Glutamatergic neuron (in vitro differentiated cells): ENCODE measurements around the gene ITGA8. TPM values are rescaled to one million over a fixed set of nuclear protein-coding genes. Genes with fewer than 3 reads are reported as not detected.

Experiments used
- DNase-seq: peaks from one replicate; pipeline ENCODE4 v3.0.0; 2022
- H3K27ac Mint-ChIP-seq: one replicate; pipeline ENCODE4 v1.8.0; 2020; ENCODE audit warnings: mild to moderate bottlenecking, mixed read lengths, inconsistent platforms; ENCODE audit not compliant: unreplicated experiment
- H3K27me3 Mint-ChIP-seq: one replicate; pipeline ENCODE4 v1.8.0; 2020; ENCODE audit warnings: mild to moderate bottlenecking, moderate library complexity, mixed read lengths, inconsistent platforms; ENCODE audit not compliant: unreplicated experiment
- H3K36me3 Mint-ChIP-seq: one replicate; pipeline ENCODE4 v1.8.0; 2020; ENCODE audit warnings: mild to moderate bottlenecking, mixed read lengths, inconsistent platforms; ENCODE audit not compliant: unreplicated experiment
- H3K4me1 Mint-ChIP-seq: one replicate; pipeline ENCODE4 v1.8.0; 2020; ENCODE audit warnings: mild to moderate bottlenecking, low read depth, mixed read lengths, inconsistent platforms; ENCODE audit not compliant: unreplicated experiment
- H3K4me3 Mint-ChIP-seq: one replicate; pipeline ENCODE4 v1.8.0; 2020; ENCODE audit warnings: mild to moderate bottlenecking, mixed read lengths, inconsistent platforms; ENCODE audit not compliant: unreplicated experiment
- H3K9me3 Mint-ChIP-seq: one replicate; pipeline ENCODE4 v1.8.0; 2020; ENCODE audit warnings: mild to moderate bottlenecking, moderate library complexity, mixed read lengths, inconsistent platforms; ENCODE audit not compliant: unreplicated experiment
- CTCF ChIP-seq: fragments of 200-600 bp; sonication (generic); IDR thresholded peaks from one replicate; pipeline ENCODE4 v1.5.0; 2021; ENCODE audit not compliant: partially characterized antibody, unreplicated experiment
- total RNA-seq: library from RNA; stranded (reverse); fragmentation: NEBNext Ultra II Directional; extraction: Animal tissue kit (Norgen Biotek cat#: 25700); gene quantifications from one replicate; pipeline ENCODE4 v1.2.1, GENCODE V29; 2021; ENCODE audit not compliant: unreplicated experiment

ITGA8 gene
- total RNA-seq, 1 donor from 2014 or later, result 0.93 TPM

- Mint-ChIP-seq H3K4me1 (no peaks in the 10 kb centered on the region), H3K36me3 (no peaks in the 10 kb centered on the region), H3K9me3 (no peaks in the 10 kb centered on the region), H3K27ac (no peak overlapping the region), H3K27me3 (peaks cover 1% of the 10 kb centered on the region), H3K4me3 (no peak overlapping the region)
- DNase-seq, result no peak
- no peak for TF ChIP-seq CTCF
Observed at GRCh38 chr10:15603446-15604011, 116.2 kb downstream of the ITGA8 start.

GRCh38 chr10:15601819-15602218, 117.9 kb downstream of the ITGA8 start:
- Mint-ChIP-seq H3K27me3 (peaks cover 2% of the 10 kb centered on the region), H3K4me3 (no peak overlapping the region), H3K27ac (no peak overlapping the region), H3K36me3 (no peaks in the 10 kb centered on the region), H3K9me3 (no peaks in the 10 kb centered on the region), H3K4me1 (no peaks in the 10 kb centered on the region)
- DNase-seq, result no peak
- TF ChIP-seq CTCF, result no peak

- Mint-ChIP-seq H3K4me3 (no peak overlapping the region), H3K36me3 (peaks cover 7% of the 10 kb centered on the region), H3K27ac (no peak overlapping the region), H3K27me3 (peaks cover 2% of the 10 kb centered on the region), H3K4me1 (no peaks in the 10 kb centered on the region), H3K9me3 (peaks cover 8% of the 10 kb centered on the region)
- no peak for TF ChIP-seq CTCF
- no peak for DNase-seq
Observed at GRCh38 chr10:15595260-15595659, 124.5 kb downstream of the ITGA8 start.

- H3K36me3 Mint-ChIP-seq, result peaks cover 7% of the 10 kb centered on the region
- peaks cover 9% of the 10 kb centered on the region for H3K9me3 Mint-ChIP-seq
- no peak overlapping the region for H3K4me3 Mint-ChIP-seq
- no peaks in the 10 kb centered on the region for H3K4me1 Mint-ChIP-seq
- H3K27ac Mint-ChIP-seq, result no peak overlapping the region
- H3K27me3 Mint-ChIP-seq, result no peaks in the 10 kb centered on the region
- DNase-seq, result no peak
- no peak for TF ChIP-seq CTCF
Observed at GRCh38 chr10:15591937-15592336, 127.8 kb downstream of the ITGA8 start.

- Mint-ChIP-seq H3K36me3 (peaks cover 7% of the 10 kb centered on the region), H3K27me3 (no peaks in the 10 kb centered on the region), H3K4me3 (no peak overlapping the region), H3K4me1 (no peaks in the 10 kb centered on the region), H3K9me3 (peaks cover 9% of the 10 kb centered on the region), H3K27ac (no peak overlapping the region)
- no peak for DNase-seq
- no peak for TF ChIP-seq CTCF
Observed at GRCh38 chr10:15591431-15591830, 128.3 kb downstream of the ITGA8 start.
